Endodermal cell (in vitro differentiated cells): Measurements from ENCODE around the gene LRMDA. TPM values are rescaled to one million over a fixed set of nuclear protein-coding genes. Genes with fewer than 3 reads are reported as not detected.

ENCODE experiments used
- DNase-seq: peaks from one replicate; pipeline ENCODE4 v3.0.0-alpha.2; 2017
- H3K27ac ChIP-seq: 2 replicates; pipeline ENCODE4 v1.5.1; 2013; ENCODE audit warnings: mild to moderate bottlenecking, low read depth, low read length, moderate library complexity
- H3K27me3 ChIP-seq: 2 replicates; pipeline ENCODE4 v1.6.1; 2013; ENCODE audit warnings: mild to moderate bottlenecking, low read length, moderate library complexity; ENCODE audit not compliant: insufficient read depth, control insufficient read depth, poor library complexity, severe bottlenecking
- H3K36me3 ChIP-seq: 2 replicates; pipeline ENCODE4 v1.7.0; 2013; ENCODE audit warnings: mild to moderate bottlenecking, low read length, moderate library complexity; ENCODE audit not compliant: control insufficient read depth, insufficient read depth
- H3K4me1 ChIP-seq: one replicate; pipeline ENCODE4 v1.7.0; 2013; ENCODE audit warnings: low read length; ENCODE audit not compliant: control insufficient read depth, insufficient read depth
- H3K4me3 ChIP-seq: 2 replicates; pipeline ENCODE4 v1.5.1; 2013; ENCODE audit warnings: mild to moderate bottlenecking, low read length, moderate library complexity
- H3K9ac ChIP-seq: 2 replicates; pipeline ENCODE4 v1.6.1; 2013; ENCODE audit warnings: mild to moderate bottlenecking, low read length, moderate library complexity; ENCODE audit not compliant: poor library complexity, severe bottlenecking; ENCODE audit errors: extremely low read depth
- H3K9me3 ChIP-seq: 2 replicates; pipeline ENCODE4 v1.6.1; 2013; ENCODE audit warnings: mild to moderate bottlenecking, low read length, moderate library complexity; ENCODE audit not compliant: control insufficient read depth
- H3K27ac Mint-ChIP-seq: 2 replicates; pipeline ENCODE4 v1.8.0; 2020; ENCODE audit warnings: mixed read lengths
- H3K27me3 Mint-ChIP-seq: 2 replicates; pipeline ENCODE4 v1.8.0; 2021; ENCODE audit warnings: mild to moderate bottlenecking, mixed read lengths; ENCODE audit not compliant: insufficient read depth
- H3K36me3 Mint-ChIP-seq: 2 replicates; pipeline ENCODE4 v1.8.0; 2020; ENCODE audit warnings: low read depth, mixed read lengths
- H3K4me1 Mint-ChIP-seq: 2 replicates; pipeline ENCODE4 v1.8.0; 2020; ENCODE audit warnings: mixed read lengths
- H3K4me3 Mint-ChIP-seq: 2 replicates; pipeline ENCODE4 v1.8.0; 2020; ENCODE audit warnings: mild to moderate bottlenecking, moderate library complexity, mixed read lengths
- H3K9me3 Mint-ChIP-seq: 2 replicates; pipeline ENCODE4 v1.8.0; 2020; ENCODE audit warnings: mild to moderate bottlenecking, mixed read lengths
- CTCF ChIP-seq: fragments of 200-600 bp; sonication (generic); conservative IDR thresholded peaks from 2 replicates; pipeline ENCODE4 v1.5.0; 2021; ENCODE audit warnings: antibody characterized with exemption, mild to moderate bottlenecking
- WGBS, 2 experiments: methylation state at CpG; one replicate each; pipeline versions ENCODE4 v1.1.5 to v1.1.7; 2013; ENCODE audit warnings: missing lambda C conversion rate in 2 of 2, mixed read lengths in 1 of 2; ENCODE audit not compliant: insufficient coverage in 1 of 2, insufficient read length in 1 of 2; 5-methylcytosine and 5-hydroxymethylcytosine counted together
- total RNA-seq, 2 donors: library from RNA; stranded (reverse); fragmentation: NEBNext Ultra II Directional in 1 of 2; extraction: Animal tissue kit (Norgen Biotek cat#: 25700) in 1 of 2; gene quantifications; 2 replicates in 1 of 2; 3 replicates in 1 of 2; pipeline ENCODE4 v1.2.1, GENCODE V29; 2021

Gene LRMDA
- total RNA-seq, 2 donors from 2014 or later: 1.7 to 5.1 TPM

GRCh38 chr10:75645704-75646103 lies 214.3 kb downstream of the LRMDA start:
- no peak overlapping the region for H3K4me3 Mint-ChIP-seq
- Histone ChIP-seq H3K9me3 (no peaks in the 10 kb centered on the region), H3K27me3 (peaks cover 41% of the 10 kb centered on the region), H3K4me1 (no peaks in the 10 kb centered on the region), H3K9ac (no peak overlapping the region), H3K4me3 (no peak overlapping the region), H3K36me3 (no peaks in the 10 kb centered on the region), H3K27ac (no peak overlapping the region)
- TF ChIP-seq CTCF: no peak
- H3K36me3 Mint-ChIP-seq: no peaks in the 10 kb centered on the region
- H3K9me3 Mint-ChIP-seq: no peaks in the 10 kb centered on the region
- WGBS, 2 experiments: 97 to 100% methylated on average over 1 of the region's 1 CpG
- peaks cover 2% of the 10 kb centered on the region for H3K4me1 Mint-ChIP-seq
- no peak for DNase-seq
- H3K27me3 Mint-ChIP-seq: peaks cover 36% of the 10 kb centered on the region
- no peak overlapping the region for H3K27ac Mint-ChIP-seq

- no peaks in the 10 kb centered on the region for H3K36me3 ChIP-seq
- peaks cover 2% of the 10 kb centered on the region for H3K4me1 Mint-ChIP-seq
Observed at GRCh38 chr10:75646218-75646915, 214.9 kb downstream of the LRMDA start.

GRCh38 chr10:75646916-75647315 lies 215.5 kb downstream of the LRMDA start:
- Mint-ChIP-seq H3K36me3 (no peaks in the 10 kb centered on the region), H3K27ac (no peak overlapping the region), H3K4me1 (peaks cover 2% of the 10 kb centered on the region), H3K9me3 (no peaks in the 10 kb centered on the region), H3K27me3 (peaks cover 35% of the 10 kb centered on the region), H3K4me3 (no peak overlapping the region)
- no peaks in the 10 kb centered on the region for H3K4me1 ChIP-seq
- no peak overlapping the region for H3K27ac ChIP-seq
- H3K9ac ChIP-seq: no peak overlapping the region
- H3K36me3 ChIP-seq: no peaks in the 10 kb centered on the region
- TF ChIP-seq CTCF: no peak
- no peak overlapping the region for H3K4me3 ChIP-seq
- H3K9me3 ChIP-seq: no peaks in the 10 kb centered on the region
- no peak for DNase-seq
- WGBS, 2 experiments: 86% methylated on average over 6 of the region's 6 CpGs; no CpG with 5 or more reads in 1 of the 2 experiments
- peaks cover 42% of the 10 kb centered on the region for H3K27me3 ChIP-seq

More at GRCh38 chr10:75646218-75646915, 214.9 kb downstream of the LRMDA start:
- no peaks in the 10 kb centered on the region for H3K36me3 Mint-ChIP-seq
- no peak overlapping the region for H3K27ac ChIP-seq
- H3K9me3 Mint-ChIP-seq: no peaks in the 10 kb centered on the region
- H3K27ac Mint-ChIP-seq: no peak overlapping the region
- no peak overlapping the region for H3K9ac ChIP-seq
- no peak for TF ChIP-seq CTCF
- H3K27me3 Mint-ChIP-seq: peaks cover 36% of the 10 kb centered on the region
- no peak overlapping the region for H3K4me3 ChIP-seq
- WGBS, 2 experiments: 93 to 94% methylated on average over 17 to 19 of the region's 19 CpGs
- no peaks in the 10 kb centered on the region for H3K9me3 ChIP-seq
- H3K4me3 Mint-ChIP-seq: no peak overlapping the region
- no peak for DNase-seq
- no peaks in the 10 kb centered on the region for H3K4me1 ChIP-seq
- peaks cover 41% of the 10 kb centered on the region for H3K27me3 ChIP-seq
